GM21423 (cell line): ENCODE data around the gene LPIN1.
"Not testable (repeated sequence)": the region's sequence is repeated elsewhere in the genome, so short reads cannot be mapped to it uniquely, and the experiment has no call there.

Experiments
- ATAC-seq: cut with Tn5 transposase; IDR thresholded peaks from one replicate; pipeline ENCODE4 v1.9.1; 2021; ENCODE audit warnings: mild to moderate bottlenecking, moderate library complexity; ENCODE audit not compliant: unreplicated experiment

LPIN1 gene

DNA sequence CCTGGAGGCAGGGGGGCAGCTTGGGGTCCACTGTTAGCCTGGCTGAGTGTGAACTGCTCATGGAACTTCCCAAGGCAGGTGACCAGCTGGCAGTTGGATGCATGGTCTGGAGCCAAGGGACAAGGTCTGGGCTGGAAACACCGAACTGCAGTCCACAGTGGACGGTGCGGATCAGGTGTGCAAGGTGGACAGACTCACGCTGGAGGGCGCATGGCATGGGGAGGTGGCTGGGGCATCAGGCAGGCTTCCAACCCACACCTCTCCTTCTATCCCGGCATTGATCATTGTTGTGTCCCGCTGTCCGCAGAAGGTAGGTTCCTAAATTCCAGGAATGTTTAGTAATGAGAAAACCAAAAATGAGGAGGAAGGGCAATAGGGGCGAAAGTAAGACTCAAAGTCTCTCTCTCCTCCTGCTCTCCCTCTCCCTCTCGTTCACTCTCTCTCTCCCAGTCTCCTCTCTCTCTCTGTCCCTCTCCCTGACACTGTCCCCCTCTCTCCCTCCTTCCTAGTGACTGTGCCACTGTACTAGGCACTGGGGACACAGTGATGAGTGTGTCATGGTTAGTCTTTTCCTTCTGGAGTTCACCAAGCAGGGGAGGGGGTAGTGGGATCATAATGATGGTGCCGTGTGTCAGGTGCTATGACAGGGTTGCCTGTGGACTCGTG, 30.3 kb upstream of the LPIN1 start:
- no peak for ATAC-seq

DNA sequence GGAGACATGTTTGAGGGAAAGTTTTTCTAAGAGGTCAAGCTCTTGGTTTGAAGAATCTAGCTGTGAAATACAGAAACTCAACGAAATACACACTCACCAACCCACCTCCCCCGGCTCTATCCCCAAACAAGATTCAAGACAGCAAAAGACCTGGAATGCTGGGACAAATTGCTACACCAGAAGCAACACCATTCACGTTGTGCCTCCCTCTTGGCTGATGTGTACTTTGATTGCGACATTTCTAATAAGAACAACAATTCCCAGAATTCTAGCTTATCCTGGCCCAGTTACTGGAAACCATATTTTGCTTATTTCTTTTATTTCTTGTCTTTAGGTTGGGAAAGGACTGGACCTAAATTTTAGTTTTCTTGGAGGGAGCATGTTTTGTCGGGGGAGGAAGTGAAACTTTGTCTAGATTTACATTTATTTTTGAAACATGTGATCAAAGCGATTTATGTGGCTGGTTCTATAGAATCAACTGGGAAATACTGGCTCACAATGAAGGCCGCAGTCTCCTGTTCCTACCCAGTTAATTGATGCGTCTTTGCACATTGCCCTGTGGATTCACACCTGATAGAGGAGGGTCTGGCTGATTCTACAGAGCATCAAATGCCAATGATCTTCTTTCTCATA, 29.6 kb upstream of the LPIN1 start:
- ATAC-seq, result no peak

DNA sequence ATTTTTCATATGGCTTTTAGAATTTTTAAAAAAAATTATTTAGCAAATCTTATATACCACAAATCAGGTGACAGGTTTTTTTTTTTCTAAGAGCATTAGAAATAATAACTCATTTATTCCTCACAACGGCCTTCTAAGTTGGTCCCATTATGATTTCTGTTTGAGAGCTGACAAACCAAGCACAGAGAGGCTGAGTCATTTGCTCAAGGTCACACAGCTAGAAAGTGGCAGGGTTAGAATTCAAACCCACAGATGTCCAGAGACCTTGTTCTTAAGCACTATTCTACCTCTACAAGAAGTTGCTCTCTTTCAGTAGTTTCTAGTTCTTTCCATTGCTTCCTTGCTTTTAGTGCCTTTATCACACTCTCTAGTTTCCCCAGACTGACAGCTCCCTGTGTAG, 28.8 kb upstream of the LPIN1 start:
- no peak for ATAC-seq

DNA sequence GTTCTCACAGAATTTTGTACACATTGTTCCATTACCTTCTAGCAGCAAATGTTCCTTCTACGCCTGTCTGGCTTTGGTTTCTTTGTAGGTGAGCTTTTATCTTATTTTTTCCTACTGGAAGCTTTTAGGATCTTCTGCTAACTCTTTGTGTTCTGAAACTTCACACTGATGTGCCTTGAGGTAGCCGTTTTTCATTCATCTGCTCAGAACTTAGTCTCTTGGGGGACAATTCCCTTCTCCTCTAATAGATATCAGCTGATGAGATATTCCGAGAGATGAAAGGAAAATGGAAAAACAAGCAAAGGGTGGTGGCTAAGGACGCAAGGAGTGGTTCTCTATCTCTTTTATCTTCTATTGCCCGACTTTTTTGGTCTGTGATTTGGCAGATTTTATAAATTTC, 27.8 kb upstream of the LPIN1 start:
- ATAC-seq, result no peak

DNA sequence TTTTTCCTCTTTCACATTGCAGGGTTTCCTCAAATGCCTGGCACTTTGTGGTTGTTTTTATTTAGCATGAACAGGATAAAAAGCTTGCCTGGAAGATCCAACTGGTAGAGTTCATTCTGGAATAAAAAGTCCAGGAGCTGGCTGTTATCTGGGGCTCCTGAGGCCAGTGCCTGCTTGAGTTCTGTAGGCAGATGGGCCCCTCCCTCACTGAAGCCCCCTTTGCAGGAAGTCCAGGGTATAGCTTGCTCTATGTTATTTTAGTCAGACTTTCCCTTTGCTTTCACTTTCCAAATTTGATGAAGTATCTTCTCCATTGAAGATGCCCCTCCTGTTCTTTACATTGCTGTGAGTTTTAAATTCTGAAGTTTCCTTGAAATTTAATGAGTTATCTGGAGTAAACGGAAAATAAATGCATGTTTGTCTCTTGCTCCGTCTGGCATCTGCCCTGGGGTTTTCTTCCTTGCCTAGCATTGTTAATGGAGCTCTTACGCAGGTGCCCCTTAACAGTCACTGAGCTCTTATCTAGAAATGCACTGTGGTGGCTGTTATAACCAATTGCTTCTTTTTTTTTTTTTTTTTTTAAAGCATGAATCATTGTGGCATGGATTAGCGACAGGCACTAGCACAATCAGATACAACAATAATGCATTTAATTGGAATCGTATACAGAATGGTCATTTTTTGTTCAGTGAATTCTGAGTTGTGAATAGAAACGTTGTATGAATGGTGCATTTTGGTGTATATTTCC, 27.0 kb upstream of the LPIN1 start:
- ATAC-seq, result no peak

DNA sequence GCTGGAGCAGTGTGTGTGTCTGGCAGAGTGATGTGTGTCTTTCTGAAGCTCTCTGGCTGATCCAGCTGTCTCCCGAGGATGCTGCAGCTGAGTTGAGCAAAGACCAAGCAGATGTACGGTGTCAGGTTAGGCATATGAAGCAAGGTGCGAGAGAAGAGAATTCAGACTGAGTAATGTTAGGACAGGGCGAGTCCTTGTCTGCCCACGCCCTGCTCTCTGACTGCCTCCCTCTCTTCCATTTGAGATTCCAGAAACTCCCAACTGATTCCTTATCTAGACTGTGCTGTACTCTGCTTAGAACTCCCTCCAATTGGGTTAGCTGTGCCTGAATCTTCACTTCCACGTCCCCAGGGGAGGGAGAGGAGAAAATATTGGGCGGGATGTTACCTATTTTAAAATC, 25.7 kb upstream of the LPIN1 start:
- ATAC-seq, result no peak

DNA sequence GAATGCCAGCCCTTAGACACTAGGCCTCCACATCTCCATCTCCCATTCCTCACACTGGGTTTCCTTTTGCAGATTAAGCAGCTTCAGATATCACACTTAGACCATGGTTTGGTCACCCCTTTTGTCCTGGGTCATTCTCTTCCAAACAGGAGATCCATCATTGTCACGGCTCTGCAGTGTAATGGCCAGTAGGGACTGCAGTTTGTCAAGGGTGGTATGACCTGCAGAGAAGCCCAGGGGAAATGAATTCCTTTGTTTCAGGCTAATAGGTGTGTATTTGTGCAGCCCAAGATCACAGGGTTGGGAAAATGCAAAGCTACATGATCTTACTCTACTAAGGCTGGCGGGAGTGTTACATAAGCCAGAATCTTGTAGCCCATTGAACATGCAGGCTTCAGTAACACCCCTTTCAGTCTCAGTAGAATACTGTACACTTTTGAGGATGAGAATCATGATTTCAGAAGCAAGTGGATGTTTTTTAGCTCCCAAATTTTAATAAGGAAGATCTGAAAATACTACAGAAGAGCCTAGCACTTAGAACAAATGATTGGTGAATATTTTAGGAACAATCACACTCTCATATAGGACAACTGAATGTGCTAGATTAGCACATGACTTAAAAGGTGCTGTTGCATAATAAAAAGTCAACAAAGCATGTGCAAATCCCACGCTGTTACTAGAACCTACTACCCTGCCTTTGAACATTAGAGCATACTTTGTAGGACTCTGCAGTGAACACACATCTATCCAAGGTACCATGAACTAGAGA, 24.0 kb upstream of the LPIN1 start:
- ATAC-seq, result no peak

DNA sequence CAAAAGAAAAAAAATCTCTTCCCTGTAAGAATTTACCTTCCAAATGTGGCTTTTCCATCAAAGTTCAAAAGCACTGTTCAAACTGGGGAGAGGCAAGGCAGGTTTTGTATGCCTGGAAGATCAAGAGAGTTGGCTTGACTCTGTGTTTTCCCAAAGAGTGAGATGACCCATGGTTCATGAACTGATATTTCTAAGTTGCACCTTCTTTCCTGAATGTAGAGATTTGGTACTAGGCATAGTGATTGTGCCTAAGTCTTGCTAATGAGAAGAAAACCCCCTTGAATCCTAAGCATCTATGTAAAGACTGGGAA, 23.4 kb upstream of the LPIN1 start:
- ATAC-seq, result no peak

DNA sequence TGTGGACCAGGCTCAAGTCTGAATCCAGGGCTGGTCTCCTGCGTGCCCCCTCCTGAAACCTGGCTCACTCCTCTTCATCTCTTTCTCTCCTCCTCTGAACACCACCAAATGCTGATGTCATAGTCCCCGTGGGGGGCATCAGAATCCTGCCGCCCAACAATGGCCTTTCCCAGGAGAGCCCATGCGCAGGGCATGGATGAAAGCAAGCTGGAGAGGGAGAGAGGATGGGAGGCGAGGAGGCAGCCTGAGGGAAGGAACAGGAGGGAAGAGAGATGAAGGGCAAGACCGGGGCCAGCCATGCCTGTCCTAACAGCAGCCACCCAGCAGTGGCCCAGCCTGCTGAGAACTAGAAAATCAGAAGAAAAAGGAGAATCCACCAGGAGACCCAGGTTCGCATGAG, 22.3 kb upstream of the LPIN1 start:
- ATAC-seq, result no peak

DNA sequence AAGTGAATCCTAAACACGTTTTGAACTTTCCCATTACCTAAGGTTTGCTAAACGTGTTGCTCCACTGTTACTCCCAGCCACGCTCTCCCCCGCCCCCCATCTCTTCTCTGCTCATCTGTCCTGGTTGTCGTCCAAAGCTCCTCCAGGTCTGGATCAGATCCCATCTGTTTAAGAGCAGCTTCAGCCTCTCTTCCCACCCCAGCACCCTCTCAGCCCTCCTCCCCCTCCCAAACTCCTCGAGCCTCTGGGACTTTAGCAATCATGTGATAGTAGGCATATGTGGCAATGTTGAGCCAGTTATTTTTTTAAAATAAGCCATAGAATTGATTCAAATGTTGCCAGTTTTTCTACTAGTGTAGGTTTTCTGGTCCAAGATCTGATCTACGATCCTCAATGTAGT, 20.0 kb upstream of the LPIN1 start:
- ATAC-seq, result no peak

DNA sequence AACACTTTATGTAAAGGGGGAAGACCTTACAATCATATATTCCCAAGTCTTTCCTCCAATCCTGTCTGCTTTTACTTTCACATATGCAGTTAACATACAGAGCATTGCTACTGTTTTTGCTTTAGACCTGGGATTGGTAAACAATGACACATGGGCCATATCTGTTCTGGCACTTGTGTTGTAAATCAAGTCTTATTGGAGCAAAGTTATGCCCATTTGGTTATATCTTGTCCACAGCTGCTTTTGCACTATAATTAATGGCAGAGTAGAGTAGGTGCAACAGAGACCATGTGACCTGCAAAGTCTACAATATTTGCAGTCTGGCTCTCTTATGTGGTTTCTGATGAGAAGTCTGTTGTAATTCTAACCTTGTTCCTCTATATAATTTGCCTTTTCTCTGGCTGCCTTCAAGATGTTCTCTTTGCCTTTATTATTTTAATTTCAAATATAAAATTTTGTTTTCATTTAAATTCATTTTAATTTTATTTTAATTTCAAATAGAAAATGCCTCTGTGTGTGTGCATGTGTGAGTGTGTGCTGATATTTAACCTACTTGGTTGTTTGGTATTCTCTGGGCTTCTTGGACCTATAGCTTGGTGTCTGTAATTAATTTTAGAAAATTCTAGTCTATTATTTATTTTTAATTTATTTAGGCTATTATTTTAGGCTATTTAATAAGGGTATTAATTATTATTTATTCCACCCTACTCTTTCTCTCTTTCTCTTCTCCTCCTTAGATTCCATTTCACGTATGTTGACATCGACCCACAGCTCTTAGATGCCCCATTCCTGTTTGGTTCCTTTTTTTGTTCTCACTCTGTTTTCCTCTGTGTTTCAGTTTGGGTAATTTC, 16.8 kb upstream of the LPIN1 start:
- no peak for ATAC-seq

DNA sequence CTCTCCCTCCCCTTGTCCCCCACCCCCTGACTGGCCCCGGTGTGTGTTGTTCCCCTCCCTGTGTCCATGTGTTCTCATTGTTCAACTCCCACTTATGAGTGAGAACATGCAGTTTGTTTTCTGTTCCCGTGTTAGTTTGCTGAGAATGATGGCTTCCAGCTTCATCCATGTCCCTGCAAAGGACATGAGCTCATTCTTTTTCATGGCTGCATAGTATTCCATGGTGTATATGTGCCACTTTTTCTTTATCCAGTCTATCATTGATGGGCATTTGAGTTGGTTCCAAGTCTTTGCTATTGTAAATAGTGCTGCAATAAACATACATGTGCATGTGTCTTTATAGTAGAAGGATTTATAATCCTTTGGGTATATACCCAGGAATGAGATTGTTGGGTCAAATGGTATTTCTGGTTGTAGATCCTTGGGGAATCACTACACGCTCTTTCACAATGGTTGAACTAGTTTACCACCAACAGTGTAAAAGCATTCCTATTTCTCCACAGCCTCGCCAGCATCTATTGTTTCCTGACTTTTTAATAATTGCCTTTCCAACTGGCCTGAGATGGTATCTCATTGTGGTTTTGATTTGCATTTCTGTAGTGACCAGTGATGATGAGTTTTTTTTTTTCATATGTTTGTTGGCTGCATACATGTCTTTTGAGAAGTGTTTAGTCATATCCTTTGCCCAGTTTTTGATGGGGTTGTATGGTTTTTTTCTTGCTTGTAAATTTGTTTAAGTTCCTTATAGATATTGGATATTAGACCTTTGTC, 15.0 kb upstream of the LPIN1 start:
- ATAC-seq, result not testable (repeated sequence)

DNA sequence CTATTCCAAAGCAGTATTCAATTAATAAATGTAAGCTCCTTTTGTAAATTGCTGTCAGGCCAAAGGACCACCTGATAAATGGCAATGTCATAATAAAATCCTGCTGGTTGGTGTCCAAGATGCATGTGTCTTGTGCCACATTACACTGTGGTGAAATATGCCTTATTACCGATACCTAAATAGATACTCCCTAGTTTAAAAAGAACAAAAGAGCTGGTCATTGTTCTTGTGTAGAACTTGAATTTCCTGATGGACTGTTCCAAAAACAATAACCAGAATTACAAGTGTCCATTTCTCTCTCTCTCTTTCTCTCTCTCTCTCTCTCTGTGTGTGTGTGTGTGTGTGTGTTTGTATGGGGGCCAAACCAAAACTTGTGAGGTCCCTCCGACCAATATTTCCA, 13.8 kb upstream of the LPIN1 start:
- ATAC-seq, result no peak

DNA sequence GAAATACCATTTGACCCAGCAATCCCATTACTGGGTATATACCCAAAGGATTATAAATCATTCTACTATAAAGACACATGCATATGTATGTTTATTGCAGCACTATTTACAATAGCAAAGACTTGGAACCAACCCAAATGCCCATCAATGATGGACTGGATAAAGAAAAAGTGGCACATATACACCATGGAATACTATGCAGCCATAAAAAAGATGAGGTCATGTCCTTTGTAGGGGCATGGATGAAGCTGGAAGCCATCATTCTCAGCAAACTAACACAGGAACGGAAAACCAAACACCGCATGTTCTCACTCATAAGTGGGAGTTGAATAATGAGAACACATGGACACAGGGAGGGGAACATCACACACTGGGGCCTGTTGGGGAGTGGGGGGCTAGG, 8.6 kb upstream of the LPIN1 start:
- ATAC-seq, result not testable (repeated sequence)

DNA sequence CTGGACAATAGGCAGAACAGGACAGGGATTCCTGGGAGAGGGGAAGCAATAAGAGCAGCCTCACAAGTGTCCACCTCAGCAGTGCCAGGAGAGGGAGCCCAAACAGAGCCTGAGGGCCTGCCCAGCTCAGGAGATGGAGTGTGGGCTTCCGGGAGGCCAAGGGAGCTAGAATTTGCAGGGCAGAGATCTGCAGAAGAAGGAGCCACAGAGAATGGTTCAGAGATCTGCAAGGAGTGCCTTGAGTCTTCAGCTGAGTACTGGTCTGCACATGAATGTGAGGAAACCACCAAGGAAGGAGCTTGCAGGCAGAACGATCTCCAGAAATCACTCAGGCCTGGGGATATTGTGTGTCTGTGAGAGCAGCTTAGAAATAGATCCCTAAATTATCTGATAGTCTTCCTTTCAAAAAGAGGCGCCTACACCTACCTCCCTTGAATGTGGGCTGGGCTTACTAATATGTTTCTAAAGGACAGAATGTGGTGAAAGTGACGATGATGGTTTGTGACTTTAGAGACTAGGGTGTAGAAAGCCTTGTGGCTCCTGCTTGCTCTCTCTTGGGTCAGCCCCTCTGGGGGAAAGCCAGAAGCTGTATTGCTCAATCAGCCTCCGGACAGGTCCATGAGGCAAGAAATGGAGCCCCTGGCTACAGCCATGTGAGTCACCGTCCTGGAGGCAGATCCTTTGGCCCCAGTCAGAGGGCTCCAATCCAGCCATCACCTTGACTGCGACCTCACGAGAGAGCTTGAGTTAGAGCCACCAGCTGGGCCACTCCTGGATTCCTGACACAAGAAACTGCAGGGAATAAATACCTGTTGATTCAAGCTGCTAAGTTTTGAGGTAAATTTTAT, 7.6 kb upstream of the LPIN1 start:
- no peak for ATAC-seq

DNA sequence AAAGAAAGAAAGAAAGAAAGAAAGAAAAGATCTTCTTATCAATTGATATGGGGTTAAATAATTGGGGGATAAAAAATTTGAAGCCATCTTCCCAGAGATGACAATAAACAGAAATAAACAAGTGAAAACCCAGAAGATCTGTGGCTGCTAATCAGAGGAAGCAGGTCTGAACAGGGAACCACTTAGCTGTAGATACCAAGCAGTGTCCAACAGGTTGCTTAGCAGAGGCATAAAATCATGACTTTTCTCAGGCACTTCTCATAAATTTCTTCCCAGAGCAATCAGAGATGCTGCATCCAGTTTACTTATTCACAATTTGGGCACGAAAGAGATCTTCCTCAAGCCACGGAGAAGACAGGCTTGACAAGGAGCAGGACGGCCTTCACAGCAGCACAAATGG, 5.7 kb upstream of the LPIN1 start:
- no peak for ATAC-seq

DNA sequence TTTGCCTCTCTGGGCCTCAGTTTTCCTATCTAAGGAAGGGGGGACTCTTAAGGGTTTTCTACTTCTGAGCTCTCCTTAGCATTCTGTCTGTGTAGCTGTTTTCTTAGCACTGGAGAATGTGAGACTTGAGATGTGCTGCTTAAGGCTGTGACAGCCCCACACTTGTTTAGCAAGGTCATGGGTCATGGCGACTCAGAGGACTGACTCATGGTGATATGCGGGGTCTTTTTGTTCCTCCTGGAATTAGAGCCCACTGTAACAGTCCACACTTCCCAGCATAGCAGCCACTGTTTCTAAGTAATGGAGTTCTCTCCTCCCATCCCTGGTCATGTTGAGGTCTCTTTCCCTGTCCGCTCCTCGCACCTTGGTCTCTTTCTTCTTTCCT, 4.1 kb upstream of the LPIN1 start:
- ATAC-seq, result no peak

DNA sequence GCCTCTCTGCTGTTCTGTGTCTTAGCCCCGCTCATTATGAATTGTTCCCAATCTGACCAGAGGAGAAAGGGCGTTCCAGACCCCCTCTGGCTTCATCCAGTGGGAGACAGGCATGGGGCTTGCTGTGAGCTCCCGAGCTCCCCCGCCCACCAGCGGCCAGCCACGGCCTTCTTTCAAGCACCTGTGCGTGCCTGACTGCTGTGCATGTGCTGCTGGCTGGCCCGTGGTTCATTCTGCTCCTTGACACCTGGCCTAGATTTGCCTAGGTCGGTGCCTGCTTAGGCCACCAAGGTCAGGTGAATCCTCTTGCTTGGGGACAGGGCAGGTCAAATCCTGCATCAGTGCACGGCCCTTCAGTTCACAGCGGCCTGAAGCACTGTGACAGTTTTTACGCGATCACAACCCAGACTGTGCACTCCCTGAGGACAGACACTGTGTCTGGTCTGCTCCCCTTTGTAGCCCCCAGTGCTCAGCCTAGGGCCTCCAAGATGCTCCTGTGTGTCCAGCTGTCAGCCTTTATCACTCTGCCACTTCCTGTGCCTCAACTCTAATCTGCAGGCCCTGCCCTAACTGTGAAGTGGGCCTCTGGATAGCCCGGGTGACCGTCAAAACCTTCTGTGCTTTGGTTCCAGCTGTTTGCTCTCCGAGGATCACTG, 3.6 kb upstream of the LPIN1 start:
- no peak for ATAC-seq

DNA sequence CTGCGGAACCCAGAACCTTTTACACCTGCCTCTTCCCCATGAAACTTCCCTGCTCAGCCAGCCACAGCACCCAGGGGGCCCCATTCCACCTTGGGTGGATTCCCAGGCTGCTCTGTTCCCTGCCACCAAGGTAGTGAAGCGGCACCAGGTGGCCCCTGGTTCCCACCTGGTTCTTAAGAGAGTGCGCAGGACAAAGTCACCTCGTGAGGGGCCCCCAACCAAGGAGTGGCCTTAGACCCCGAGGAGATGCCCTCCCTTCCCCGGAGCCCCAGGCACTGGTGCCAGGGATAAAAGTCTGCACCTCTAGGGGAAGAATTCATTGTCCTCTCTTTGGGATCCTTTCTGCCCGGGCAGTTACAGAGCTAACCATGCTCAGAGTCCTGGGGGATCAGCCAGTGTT, 3.1 kb upstream of the LPIN1 start:
- ATAC-seq, result no peak
